NCI-H69 (cell line): ENCODE data around the gene ARL6IP4.

Source experiments
- DNase-seq: peaks from one replicate; lab custom pipeline; 2025; lab: John Stamatoyannopoulos, UW

Gene ARL6IP4

DNA sequence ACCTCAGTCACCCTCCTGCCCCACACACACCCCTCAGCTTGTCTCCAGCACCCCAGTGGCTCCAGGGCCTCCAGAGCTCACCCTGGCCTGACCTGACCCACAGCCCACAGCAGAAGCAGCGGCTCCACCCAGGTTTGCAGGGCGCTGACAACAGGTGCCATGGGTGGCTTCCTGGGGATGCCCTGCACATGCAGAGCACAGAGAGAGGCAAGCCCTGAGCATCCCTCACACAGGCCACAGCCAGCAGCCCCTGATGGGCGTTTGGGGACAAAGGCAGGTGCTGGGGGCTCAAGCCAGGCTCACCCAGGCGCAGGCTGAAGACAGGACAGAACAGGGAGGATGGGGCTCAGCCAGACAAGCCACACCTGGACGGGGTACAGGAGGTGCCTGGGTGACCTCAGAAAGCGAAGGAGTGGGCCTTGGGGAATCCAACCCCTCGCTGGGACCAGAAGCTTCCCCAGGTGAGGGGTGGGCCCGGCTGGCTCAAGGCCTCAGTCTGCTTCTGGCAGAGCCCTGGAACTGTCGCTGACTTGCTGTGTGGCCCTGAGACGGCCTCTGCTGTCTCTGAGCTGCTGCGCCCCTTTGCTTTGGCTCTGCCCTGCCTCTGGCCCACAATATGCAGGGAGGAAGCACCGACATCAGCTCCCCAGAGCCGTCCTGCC is 10.6 kb downstream of the ARL6IP4 start:
- no peak for DNase-seq

DNA sequence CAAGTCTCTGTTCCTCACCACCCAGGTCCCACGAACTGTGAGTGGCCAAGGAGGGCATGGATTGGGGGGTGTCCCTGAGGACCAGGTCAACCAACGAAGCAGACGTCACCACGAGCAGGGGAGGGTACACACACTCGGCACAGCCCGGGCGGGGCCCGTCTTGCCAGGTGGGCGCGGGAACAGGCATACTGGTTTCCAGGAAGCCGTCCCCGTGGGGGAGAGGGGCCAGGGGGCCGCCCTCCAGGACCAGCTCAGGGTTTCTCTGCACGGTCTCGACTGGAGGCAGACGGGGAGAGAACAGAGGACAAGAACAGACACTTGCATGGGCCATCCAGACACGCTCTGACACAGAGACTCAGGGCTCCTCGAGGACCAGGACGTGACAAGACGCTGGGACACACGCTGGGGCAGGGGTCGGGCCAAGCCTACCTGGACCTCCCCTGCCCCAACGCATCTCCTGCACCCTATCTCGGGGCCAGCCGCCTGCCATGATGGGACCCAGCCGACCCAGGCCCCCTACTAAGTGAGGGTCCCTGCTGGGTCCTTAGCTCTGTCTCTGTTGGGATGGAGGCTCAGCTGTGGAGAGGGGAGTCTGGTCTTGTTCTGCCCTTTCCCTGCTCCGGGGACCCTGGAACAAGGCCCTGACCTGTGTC is 11.3 kb downstream of the ARL6IP4 start:
- DNase-seq = no peak

DNA sequence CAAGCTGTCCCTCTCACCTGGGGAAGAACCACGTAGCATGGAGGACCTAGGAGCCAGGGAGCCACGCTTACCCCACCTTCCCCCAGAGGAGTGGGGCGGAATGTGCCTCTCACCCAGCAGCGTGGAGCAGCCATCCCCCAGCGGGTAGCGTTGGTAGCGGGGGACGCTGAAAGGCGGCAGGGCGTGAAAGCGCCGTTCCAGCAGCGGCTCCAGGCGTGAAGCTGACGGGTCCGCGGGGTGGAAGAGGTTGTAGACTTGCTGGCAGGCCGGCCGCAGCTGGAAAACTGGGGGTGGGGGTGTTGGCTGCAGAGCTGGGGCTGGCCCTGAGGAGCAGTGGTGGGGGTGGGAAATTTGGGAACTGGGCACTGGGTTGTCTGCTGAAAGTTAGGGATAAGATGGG is 11.9 kb downstream of the ARL6IP4 start:
- DNase-seq = no peak

DNA sequence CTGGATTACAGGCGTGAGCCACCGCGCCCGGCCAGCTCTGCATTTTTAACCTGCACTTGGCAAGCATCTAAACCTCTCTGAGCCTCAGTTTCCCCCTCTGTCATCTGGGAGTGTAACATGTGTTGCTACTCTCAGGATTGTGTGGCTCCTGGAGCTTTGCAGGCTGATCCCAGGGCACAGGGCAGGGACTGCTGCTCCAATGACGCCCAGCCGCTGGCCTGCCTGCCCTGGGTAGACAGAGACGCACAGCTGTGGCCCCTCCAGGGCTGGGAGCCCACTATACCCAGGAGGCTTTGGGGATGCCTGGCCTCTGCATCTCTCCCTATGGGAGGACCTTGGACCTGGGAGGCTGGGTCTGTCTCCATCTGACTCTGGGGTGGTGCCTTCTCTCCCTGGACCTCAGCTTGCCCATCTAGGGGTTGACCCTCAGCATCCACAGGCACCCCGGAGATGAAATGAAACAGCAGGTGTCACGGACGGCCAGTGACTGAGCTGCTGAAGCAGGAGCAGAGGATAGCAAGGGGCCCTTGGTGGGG is 13.7 kb downstream of the ARL6IP4 start:
- no peak for DNase-seq

DNA sequence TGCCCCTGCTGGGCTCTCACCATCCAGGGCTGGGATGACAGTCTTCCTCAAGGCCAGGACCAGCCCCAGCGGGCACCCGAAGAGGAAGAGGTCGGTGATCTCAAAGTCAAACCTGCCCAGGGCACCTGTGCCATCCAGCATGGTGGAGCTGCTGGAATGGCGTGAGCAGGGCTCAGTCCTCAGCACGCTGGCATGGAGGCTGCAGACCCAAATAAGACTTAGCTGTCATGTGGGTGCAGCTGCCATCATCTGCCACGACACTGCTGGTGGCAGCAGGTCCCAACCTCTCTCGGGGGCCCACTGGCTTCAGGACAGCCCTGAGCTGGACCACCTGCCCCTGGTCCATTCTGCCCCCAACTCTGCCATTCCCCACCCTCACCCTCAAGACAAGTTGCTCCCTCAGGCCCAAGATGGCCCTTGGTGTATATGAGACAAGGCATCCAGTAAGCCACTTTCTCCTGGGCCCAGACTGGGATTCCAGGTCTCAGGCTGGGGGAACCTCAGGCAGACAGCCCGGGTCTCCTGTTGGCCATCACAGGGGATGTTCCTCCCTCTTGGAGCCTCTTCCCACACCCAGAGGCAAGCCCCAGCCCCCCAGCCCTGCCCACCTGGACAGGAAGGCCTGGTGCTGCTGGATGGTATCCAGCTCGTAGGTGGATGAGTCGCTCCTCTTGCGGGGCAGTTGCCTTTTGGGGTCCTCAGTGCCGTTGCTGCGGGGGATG is 14.5 kb downstream of the ARL6IP4 start:
- DNase-seq = no peak

DNA sequence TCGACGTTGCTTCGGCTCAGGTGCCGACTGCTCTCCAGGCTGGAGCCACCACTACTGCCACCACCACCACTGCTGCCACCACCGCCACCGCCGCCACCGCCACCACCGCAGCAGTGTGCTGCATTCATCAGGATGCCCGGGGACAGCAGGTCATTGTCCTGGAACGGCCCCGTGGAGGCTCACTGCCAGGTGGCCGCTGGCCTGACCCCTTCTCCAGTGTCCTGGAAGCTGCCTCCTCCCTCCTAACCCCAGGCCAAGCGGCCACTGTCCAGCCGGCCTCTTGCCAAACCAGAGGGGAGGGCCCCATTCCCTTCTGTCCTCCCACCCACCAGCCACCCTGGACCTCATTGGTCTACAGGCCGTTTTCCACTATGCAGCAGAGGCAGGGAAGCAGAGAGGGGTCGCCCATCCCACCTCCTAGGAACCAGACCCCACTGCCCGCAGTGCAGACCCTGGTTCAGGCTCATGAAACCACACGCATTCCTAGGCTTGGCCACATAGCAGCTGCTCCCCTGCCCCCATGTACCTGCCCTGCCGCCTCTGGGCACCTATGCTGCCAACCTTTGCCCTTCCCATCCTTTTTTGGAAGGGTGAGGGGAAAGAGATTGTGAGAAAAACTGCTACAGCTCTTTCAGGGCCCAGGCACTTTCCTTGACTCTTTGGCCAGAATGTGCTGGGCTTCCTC is 15.2 kb downstream of the ARL6IP4 start:
- DNase-seq = no peak

DNA sequence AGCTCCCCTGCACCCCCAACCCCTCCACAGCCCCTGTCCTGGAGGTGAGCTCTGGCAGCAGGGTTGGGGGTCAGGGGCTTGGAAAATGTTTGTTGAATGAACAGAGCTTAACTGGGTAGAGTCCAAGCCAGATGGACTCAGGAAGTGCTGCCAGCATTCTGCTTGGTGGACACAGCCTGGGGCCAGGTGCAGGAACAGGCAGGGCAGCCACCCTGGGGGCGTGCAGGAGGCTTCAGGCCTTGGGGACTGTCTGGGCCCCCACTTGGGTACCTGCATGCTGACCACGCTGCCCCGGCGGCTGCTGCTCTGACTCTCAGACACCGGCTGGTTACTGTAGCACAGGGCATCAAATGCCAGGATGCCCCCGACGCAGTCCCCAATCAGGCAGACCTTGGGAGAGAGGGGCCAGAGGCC is 15.7 kb downstream of the ARL6IP4 start:
- DNase-seq = no peak

DNA sequence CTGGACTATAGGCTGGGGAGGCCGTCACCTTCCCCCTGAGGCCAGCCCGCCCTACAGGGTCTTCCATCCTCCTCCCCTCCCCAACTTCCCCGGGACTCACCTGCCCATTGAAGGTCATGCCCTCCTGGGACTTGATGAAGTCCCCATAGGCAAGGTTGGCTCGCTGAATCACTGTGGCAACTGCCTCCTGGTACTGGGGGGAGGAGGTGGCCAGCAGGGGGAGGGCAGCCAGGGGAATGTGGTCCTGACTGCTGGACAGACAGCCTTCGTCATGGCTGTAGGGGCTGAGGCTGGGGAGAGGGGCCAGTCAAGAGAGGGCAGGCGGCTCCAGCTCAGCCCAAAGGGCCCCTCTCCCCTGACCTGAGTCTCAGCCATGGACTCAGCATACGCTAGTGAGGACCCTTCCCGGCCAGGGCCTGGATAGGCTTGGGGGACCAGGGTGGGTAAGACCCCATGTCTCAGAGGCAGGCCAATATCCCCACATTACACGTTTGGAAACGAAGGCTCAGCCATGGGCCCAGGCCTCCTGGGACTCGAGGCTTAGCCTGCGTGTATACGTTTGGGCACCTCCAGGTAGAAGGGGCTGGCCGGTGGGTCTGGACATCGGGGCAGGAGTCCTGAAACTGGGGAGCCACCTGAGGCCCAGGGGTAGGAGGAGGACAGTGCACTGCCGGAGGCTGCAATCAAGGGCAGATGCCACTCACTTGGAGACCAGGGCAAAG is 16.3 kb downstream of the ARL6IP4 start:
- DNase-seq = no peak

DNA sequence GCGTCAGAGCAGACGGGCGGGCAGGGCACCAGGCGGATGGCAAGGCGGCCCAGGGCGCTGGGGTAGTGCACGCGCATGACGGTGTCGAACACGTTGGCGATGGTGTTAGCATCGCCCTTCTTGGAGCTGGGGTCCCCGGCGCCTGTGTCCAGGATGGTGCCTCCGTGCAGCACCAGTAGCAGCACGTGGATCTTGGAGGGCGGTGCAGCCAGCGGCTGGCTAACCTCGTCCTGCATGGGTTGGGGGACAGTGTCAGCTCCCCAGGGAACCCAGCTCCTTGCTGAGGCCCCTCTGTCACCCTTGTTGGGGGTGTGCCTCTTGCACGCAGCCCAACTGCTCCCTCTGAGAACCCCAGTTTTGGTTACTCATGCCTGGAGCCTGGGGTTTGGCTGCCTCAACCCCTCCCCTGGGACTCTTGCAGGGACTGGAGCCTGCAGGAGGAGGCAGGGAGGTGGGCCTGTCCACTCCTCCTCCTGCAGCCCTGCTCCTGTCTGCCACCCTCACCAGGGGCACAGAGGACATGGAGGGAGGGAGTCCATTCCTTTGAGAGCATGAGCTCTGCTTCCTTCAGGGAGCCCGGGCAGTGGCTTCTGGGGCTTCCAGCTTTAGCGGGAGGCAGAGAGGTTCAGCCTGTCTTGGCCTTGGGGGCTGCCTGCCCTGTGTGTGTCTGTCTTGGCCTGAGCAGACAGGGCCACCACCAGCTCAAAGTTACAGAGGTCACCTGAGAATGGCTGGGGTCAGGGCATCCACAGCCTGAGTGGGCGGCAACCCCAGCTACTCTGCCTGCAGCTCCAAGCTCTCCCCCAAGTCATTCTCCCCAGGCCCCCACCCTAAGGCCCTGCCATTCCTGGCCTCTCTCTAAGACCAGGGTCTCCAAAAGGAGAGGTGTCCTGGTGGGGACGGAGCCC is 17.1 kb downstream of the ARL6IP4 start:
- DNase-seq = no peak

DNA sequence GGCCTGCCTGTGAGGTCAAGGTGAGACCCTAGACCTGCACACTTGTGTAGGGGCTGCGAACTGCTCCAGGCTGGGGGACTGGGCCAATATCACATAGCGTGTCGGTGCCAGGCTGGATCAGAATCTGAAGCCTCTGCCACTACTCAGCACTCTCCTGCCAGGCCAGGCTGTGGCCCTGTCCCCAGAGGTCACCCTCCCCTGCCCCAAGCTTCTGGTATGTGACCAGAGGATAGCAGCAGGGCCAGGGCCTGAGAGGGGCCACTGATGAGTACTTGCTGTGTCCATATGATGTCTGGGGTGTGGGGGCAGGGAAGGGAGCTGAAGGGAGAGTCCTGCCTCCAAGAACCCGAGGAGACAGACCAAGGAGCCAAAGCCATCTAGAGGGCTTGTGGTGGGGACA is 17.8 kb downstream of the ARL6IP4 start:
- DNase-seq = no peak

DNA sequence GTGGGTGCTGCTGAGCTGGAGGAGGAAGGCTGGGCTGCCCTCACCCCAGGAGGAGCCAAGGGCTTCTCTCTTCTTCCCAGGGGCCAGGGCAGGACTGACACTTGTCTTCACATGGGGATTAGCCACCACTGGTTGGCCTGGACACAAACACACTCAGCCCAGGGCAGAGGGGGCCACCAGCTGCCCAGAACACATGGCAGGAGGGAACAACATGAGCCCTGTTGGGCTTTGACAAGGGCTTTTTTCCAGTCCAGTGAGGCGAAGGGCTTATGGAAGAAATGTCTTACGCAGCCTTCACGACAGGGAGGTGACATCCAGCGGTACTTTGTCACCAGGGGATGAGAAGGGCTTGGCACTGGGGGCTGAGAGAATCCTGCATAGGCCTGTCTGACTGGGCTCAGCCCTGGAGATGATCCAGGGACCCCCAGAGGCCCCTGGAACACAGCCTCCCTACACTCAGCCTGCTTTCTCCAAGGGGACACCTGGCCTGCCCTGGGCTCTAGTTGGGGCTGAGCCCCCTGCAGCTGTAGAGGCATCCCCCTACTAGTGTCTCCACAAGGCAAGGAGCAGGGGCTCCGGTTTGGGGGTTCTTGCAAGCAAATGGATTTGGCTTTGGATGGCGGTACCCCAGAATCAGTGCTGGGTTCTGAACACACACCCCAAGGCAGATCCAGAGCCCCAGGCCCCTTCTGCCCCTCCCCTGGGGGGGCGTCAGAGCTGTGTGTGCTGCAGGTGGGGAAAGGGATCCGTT is 18.9 kb downstream of the ARL6IP4 start:
- no peak for DNase-seq

DNA sequence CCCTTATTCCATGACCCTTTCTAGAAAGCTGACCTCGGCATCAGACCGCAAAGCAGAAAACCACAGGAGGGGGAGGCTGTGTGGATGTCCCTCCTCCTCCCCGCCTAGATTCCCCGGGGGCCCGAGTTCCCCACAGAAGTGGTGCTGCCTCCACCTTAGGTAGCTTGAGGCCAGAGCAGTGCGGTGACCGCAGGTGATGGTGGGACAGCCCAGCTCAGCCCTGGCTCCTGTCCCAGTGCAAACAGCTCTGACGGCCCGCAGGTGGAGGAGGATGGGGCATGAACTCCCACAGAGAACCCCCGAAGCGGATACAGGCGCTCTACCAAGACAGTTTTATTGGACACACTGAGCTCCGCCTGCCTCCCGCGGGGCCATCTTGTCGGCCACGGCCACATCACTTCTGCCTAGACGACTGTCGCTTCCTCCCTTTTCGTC is 19.5 kb downstream of the ARL6IP4 start:
- no peak for DNase-seq

DNA sequence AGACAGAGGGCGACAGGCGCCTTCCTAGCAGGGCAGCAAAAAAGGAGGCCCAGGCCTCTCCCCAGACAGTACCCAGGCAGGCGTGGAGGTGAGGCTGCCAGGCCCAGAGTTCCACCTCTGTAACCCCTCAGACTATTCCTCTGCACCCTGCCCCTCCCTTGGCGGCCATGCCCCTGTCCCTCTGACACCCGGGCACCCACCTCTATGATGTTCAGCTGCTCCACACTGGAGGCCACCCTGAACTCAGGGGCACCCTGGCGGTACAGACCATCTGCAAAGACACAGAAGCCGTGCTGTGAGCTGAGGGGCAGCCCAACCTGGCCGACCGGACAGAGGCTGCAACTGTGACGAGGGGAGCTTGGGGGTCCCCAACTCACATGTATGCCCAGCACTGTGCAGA is 20.1 kb downstream of the ARL6IP4 start:
- DNase-seq = no peak

DNA sequence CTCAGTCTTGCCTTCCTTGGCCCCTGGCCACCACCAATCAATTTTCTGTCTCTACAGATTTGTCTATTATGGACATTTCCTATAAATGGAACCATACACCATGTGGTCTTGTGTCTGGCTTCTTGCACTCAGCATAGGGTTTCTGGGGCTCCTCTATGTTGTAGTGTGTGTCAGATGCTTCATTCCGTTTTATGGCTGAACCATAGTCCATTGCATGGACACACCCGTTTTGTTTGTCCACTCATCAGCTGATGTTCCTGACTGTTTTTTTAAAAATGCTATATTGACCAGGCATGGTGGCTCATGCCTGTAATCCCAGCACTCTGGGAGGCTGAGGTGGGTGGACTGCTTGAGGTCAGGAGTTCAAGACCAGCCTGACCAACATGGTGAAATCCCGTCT is 21.0 kb downstream of the ARL6IP4 start:
- no peak for DNase-seq

DNA sequence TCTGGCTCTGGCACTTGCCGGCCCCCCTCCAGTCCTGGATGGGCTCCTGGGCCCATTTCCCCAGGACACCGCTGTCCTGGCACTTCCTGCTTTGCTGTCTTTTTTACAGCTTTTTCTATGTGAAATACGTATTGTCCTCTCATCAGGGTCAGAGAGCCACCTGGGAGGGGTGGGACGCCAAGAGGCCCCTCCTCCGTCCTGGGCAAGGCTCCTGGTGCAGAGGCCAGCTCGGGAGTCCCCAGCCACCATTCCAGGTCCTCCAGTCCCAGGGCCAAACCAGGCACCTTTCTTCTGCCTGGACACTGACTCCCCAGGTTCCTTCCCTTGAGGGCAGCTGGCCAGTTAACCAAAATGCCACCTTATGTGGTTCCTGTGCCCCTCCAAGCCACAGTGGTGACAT is 22.8 kb downstream of the ARL6IP4 start:
- no peak for DNase-seq

DNA sequence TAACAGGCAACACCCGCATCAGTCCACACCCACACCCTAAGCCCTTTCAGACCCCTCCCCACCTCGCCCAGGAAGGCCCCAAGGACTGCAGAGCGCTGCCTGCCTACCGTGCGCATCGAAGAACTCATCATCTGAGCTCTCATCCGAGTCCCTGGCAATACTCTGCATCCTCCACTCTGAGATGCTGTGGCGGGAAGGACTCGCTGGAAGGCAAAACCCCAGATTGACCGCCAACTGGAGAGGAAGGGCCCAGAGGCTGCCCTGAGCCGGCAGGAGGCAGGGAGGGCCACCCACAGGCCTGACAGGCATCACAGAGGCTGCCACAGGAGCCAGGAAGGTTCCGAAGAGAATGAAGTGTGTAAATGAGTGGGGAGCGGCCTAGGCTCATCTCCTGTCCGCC is 23.8 kb downstream of the ARL6IP4 start:
- DNase-seq = no peak

DNA sequence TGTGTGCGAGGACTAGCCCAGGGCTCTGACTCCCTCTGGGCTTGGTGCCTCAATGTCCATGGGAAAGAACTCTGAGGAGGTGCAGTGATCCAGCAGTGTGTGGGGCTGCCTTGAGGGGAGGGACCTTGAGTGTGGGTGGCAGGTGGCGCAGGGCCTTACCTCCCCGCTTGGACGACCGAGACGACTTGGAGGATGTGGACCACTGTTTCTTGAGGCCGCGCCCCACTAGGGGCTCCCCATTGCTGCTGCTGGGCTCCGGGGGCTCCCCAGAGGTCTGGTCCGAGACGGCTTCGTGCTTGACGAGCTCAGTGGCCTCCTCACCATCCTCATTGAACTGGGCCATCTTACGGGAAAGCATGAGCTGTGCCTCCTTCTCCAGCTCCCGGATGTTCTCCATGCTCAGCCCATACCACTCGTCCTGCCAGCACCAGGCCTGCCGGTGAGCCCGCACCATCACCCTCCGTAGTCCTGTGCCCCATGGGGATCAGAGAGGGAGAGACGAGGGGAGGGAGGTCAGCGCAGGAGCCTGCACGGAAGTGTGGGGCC is 24.7 kb downstream of the ARL6IP4 start:
- DNase-seq = no peak

DNA sequence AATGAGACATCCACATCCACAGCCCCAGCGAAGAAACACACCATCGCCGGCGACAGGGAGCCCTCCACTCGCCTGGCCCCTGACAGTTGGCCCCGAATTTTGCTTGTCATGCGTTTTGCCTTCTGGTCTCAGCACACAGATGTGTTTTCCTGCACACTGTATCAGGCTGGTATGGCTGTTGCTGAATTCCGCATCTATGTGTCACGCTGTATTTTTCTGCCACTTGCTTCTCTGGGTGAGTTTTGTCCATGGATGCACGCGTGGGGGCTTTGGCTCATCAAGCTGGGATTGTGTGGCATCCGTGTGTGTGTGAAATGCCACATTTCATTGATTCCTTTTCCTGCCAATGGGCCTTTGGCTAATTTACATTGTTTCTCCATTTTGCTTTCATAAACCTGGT is 26.5 kb downstream of the ARL6IP4 start:
- DNase-seq = no peak

DNA sequence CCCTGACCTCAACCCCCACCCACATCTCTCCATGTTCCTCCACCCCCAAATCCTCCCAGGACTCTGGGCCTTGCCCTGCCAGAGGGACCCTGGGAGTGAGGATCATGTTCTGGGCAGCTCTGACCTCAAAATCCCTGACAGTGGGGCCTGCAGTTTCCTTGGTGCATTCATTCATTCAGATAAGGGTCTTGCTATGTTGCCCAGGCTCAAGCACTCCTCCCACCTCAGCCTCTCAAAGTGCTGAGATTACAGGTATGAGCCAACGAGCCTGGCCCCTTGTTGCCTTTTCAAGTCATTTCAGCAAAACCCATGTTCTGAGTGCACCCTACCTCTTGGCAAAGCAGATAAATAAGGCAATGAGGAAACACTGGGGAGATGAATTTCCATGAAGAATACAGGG is 29.6 kb downstream of the ARL6IP4 start:
- DNase-seq = no peak

DNA sequence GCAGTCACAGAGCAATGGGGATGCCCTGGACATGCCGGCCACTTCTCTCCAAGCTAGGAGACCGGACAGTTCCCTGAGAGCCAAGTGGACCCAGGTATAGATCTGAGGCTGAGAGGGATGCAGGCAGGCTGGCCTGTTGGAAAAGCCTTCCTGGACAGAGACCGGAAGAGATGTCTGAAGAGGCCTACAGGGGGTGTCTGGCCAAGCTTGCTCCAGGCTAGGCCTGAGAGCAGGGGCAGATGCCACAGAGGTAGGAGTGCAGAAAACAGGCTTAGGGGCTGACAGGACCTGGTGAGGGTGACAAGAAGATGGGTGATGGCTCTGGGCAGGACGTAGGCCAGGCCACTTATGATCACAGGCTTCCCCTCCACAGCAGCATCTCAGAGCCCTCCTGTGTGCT is 30.2 kb downstream of the ARL6IP4 start:
- no peak for DNase-seq
